IPS-15b (cell line): ENCODE data around the gene GRM8.

Experiments used
- H3K27me3 ChIP-seq: one replicate; pipeline ENCODE4 v1.6.1; 2013; ENCODE audit warnings: low read length; ENCODE audit not compliant: control insufficient read depth, insufficient read depth
- H3K36me3 ChIP-seq: one replicate; pipeline ENCODE4 v1.6.1; 2013; ENCODE audit warnings: low read length; ENCODE audit not compliant: control insufficient read depth, insufficient read depth
- H3K4me1 ChIP-seq: one replicate; pipeline ENCODE4 v1.6.1; 2013; ENCODE audit warnings: mild to moderate bottlenecking, low read length; ENCODE audit not compliant: control insufficient read depth, insufficient read depth
- H3K4me3 ChIP-seq: one replicate; pipeline ENCODE4 v1.5.1; 2013; ENCODE audit warnings: low read depth, low read length
- H3K9ac ChIP-seq: one replicate; pipeline ENCODE4 v1.6.1; 2013; ENCODE audit warnings: low read depth, mild to moderate bottlenecking, low read length
- H3K9me3 ChIP-seq: one replicate; pipeline ENCODE4 v1.6.1; 2013; ENCODE audit warnings: mild to moderate bottlenecking, low read length; ENCODE audit not compliant: control insufficient read depth, insufficient read depth

The GRM8 gene

GRCh38 chr7:126398851-126399529 is 853.8 kb downstream of the GRM8 start:
- no peaks in the 10 kb centered on the region for H3K36me3 ChIP-seq
- H3K4me1 ChIP-seq, result no peaks in the 10 kb centered on the region
- no peak overlapping the region for H3K4me3 ChIP-seq
- no peaks in the 10 kb centered on the region for H3K27me3 ChIP-seq
- no peak overlapping the region for H3K9ac ChIP-seq
- no peaks in the 10 kb centered on the region for H3K9me3 ChIP-seq

DNA sequence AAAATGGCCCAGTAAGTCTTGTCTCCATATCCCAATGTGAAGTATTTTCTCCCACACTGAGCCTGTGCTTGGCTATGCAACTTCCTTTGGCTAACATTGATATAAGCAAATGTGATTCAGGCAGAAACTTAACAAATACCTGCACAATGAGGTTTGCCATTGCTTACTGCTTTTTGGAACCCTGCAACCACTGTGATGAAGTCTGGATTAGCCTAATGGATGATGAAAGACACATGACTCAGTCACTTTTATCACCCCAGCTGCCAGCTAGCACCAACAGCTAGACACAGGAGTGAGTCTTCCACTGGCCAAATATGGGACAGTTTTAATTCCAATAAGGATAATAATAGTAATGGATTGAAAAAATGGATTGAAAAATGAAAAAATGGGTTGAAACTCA is 854.5 kb downstream of the GRM8 start:
- H3K4me3 ChIP-seq, result no peak overlapping the region
- no peak overlapping the region for H3K9ac ChIP-seq
- no peaks in the 10 kb centered on the region for H3K9me3 ChIP-seq
- no peaks in the 10 kb centered on the region for H3K27me3 ChIP-seq
- no peaks in the 10 kb centered on the region for H3K36me3 ChIP-seq
- no peaks in the 10 kb centered on the region for H3K4me1 ChIP-seq

DNA sequence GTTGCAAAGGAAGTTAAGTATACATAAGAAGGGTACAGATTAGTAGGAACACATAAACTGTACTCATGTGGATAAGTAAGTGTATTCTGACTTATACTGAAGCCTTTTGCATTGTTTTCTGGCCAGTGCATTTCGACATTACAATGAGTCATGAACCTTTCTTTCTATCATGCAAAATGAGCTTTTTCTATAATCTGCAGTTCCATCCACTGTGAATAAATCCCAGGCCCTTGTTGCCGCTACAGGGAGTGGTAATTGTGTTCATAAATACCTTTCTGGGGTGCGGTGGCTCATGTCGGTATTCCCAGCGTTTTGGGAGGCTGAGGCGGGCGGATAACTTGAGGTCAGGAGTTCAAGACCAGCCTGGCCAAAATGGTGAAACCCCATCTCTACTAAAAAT is 858.3 kb downstream of the GRM8 start:
- H3K36me3 ChIP-seq, result no peaks in the 10 kb centered on the region
- H3K4me3 ChIP-seq, result no peak overlapping the region
- no peaks in the 10 kb centered on the region for H3K27me3 ChIP-seq
- no peak overlapping the region for H3K9ac ChIP-seq
- H3K9me3 ChIP-seq, result no peaks in the 10 kb centered on the region
- no peaks in the 10 kb centered on the region for H3K4me1 ChIP-seq
